ENCODE data around the gene SYNE2. TPM values are rescaled to one million over a fixed set of nuclear protein-coding genes. Genes with fewer than 3 reads are reported as not detected.

The SYNE2 gene
- total RNA-seq, 1 donor from 2014 or later: 5.7 TPM

DNA sequence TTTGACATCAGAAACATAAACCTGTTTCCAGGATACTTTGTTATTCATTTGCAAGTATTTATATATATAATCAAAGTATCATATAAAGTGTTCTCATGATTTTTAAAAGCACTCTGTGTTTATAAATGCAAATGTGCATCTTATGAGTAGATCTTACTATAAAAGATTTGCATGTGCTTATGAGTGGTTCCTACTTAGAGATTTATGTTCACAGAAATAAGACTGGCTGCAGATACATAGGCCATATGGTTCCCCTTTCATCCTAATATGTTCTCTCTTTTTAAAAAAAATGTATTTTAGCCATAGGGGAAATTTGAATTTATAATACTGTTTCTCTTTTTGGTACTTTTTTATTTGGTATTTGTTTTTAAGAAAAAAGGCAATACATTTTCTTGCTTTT, 267.2 kb downstream of the SYNE2 start:
- Histone ChIP-seq H4K20me1 (ENCODE audit: insufficient read depth, low read length) (no peaks in the 10 kb centered on the region), H2AFZ (ENCODE audit: low read depth, low read length) (no peak overlapping the region), H3K79me2 (ENCODE audit: insufficient read depth, low read length) (no peaks in the 10 kb centered on the region), H3K27ac (ENCODE audit: low read depth, low read length) (no peak overlapping the region), H3K4me3 (ENCODE audit: insufficient read depth, low read depth, low read length) (no peak overlapping the region), H3K4me2 (ENCODE audit: low read length) (no peak overlapping the region), H3K4me1 (ENCODE audit: insufficient read depth, low read length) (peaks cover 8% of the 10 kb centered on the region), H3K36me3 (ENCODE audit: insufficient read depth, low read length) (no peaks in the 10 kb centered on the region), H3K9me3 (ENCODE audit: insufficient read depth, low read depth, low read length) (no peaks in the 10 kb centered on the region), H3K9ac (ENCODE audit: low read length) (no peak overlapping the region), H3K27me3 (ENCODE audit: insufficient read depth, low read length) (no peaks in the 10 kb centered on the region)
- H3K9me3 Mint-ChIP-seq (ENCODE audit: unreplicated experiment): no peaks in the 10 kb centered on the region
- FAIRE-seq (no peak), DNase-seq (ENCODE audit: low read depth) (no peak)
- TF ChIP-seq, protein P1, sequence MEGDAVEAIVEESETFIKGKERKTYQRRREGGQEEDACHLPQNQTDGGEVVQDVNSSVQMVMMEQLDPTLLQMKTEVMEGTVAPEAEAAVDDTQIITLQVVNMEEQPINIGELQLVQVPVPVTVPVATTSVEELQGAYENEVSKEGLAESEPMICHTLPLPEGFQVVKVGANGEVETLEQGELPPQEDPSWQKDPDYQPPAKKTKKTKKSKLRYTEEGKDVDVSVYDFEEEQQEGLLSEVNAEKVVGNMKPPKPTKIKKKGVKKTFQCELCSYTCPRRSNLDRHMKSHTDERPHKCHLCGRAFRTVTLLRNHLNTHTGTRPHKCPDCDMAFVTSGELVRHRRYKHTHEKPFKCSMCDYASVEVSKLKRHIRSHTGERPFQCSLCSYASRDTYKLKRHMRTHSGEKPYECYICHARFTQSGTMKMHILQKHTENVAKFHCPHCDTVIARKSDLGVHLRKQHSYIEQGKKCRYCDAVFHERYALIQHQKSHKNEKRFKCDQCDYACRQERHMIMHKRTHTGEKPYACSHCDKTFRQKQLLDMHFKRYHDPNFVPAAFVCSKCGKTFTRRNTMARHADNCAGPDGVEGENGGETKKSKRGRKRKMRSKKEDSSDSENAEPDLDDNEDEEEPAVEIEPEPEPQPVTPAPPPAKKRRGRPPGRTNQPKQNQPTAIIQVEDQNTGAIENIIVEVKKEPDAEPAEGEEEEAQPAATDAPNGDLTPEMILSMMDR (IDR thresholded peaks at IDR 0.05; ENCODE audit: insufficient read depth, low read depth, low read length): no peak
- no peak for TF ChIP-seq EZH2 (IDR thresholded peaks at IDR 0.05; ENCODE audit: insufficient read depth, low read length)
- no peaks in the 10 kb centered on the region for H3K27me3 Mint-ChIP-seq (ENCODE audit: low read depth, unreplicated experiment)
- no peak overlapping the region for H3K27ac Mint-ChIP-seq (ENCODE audit: unreplicated experiment)
- H3K36me3 Mint-ChIP-seq (ENCODE audit: low read depth, unreplicated experiment): no peaks in the 10 kb centered on the region
- H3K4me3 Mint-ChIP-seq (ENCODE audit: unreplicated experiment): no peak overlapping the region
- H3K4me1 Mint-ChIP-seq (ENCODE audit: low read depth, unreplicated experiment): peaks cover 3% of the 10 kb centered on the region

DNA sequence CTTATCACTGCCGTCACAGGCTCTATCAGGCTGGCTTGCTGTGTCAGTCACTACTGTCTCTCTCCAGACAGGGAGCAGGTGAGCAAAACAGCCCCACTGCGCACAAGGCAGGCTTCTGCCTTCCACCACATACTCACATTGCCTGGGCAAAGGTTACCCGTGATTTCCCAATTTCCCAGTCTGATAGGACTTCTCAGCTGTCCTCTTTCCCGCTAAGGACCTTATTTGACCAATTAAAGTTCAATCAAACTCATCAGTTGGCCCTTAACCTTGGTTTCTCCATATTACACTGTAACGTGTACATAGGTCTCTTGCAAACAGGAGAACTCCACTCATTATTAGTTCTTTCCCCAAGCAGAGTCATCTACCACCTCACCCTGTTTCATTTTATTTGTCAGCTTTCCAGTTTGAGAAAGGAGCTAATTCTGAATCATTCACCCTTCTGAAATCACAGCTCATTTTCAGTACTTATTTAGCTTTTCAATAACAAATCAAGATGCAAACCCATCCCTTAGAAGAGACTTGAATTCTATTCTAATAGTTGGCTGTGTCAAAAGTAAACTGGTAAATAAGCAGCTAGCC, 270.5 kb downstream of the SYNE2 start:
- Histone ChIP-seq H3K27me3 (ENCODE audit: insufficient read depth, low read length) (no peaks in the 10 kb centered on the region), H4K20me1 (ENCODE audit: insufficient read depth, low read length) (no peaks in the 10 kb centered on the region), H3K79me2 (ENCODE audit: insufficient read depth, low read length) (no peaks in the 10 kb centered on the region), H3K27ac (ENCODE audit: low read depth, low read length) (no peak overlapping the region), H3K9ac (ENCODE audit: low read length) (no peak overlapping the region), H3K4me1 (ENCODE audit: insufficient read depth, low read length) (no peaks in the 10 kb centered on the region), H3K4me2 (ENCODE audit: low read length) (no peak overlapping the region), H3K36me3 (ENCODE audit: insufficient read depth, low read length) (no peaks in the 10 kb centered on the region), H2AFZ (ENCODE audit: low read depth, low read length) (no peak overlapping the region), H3K9me3 (ENCODE audit: insufficient read depth, low read depth, low read length) (no peaks in the 10 kb centered on the region), H3K4me3 (ENCODE audit: insufficient read depth, low read depth, low read length) (no peak overlapping the region)
- no peak for FAIRE-seq
- Mint-ChIP-seq H3K9me3 (ENCODE audit: unreplicated experiment) (peaks cover 3% of the 10 kb centered on the region), H3K4me3 (ENCODE audit: unreplicated experiment) (no peak overlapping the region), H3K36me3 (ENCODE audit: low read depth, unreplicated experiment) (no peaks in the 10 kb centered on the region), H3K27ac (ENCODE audit: unreplicated experiment) (no peak overlapping the region), H3K4me1 (ENCODE audit: low read depth, unreplicated experiment) (no peaks in the 10 kb centered on the region), H3K27me3 (ENCODE audit: low read depth, unreplicated experiment) (peaks cover 3% of the 10 kb centered on the region)
- DNase-seq (ENCODE audit: low read depth): no peak
- TF ChIP-seq EZH2 (IDR thresholded peaks at IDR 0.05; ENCODE audit: insufficient read depth, low read length): no peak
- TF ChIP-seq, protein P1 (IDR thresholded peaks at IDR 0.05; ENCODE audit: insufficient read depth, low read depth, low read length): no peak

DNA sequence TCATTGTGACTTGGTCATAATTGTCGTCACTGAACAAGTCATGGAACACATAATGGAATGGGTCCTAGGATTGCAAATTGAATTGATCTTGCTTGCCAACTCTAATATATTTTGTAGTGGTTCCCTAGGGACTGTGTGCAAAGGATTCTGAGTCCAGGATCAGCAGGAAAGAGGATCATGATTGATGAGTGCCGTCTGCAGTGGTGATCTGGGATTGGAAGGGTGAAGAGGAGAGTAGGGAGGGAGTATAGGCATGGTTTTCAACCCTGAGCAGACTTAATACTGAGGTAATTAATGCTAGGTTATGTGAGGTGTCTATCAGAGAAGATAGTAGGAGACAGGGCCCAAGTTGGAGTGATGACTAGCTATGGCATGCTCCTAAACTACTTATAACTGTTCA, 272.5 kb downstream of the SYNE2 start:
- no peak overlapping the region for H3K4me3 ChIP-seq (ENCODE audit: insufficient read depth, low read depth, low read length)
- FAIRE-seq: no peak
- H3K27ac ChIP-seq (ENCODE audit: low read depth, low read length): no peak overlapping the region
- no peak overlapping the region for H3K4me2 ChIP-seq (ENCODE audit: low read length)
- DNase-seq (ENCODE audit: low read depth): no peak
- H3K4me1 ChIP-seq (ENCODE audit: insufficient read depth, low read length): no peaks in the 10 kb centered on the region
- H3K79me2 ChIP-seq (ENCODE audit: insufficient read depth, low read length): no peaks in the 10 kb centered on the region
- no peaks in the 10 kb centered on the region for H4K20me1 ChIP-seq (ENCODE audit: insufficient read depth, low read length)
- Mint-ChIP-seq H3K4me1 (ENCODE audit: low read depth, unreplicated experiment) (no peaks in the 10 kb centered on the region), H3K27ac (ENCODE audit: unreplicated experiment) (no peak overlapping the region), H3K27me3 (ENCODE audit: low read depth, unreplicated experiment) (peaks cover 3% of the 10 kb centered on the region), H3K9me3 (ENCODE audit: unreplicated experiment) (peaks cover 3% of the 10 kb centered on the region), H3K4me3 (ENCODE audit: unreplicated experiment) (no peak overlapping the region), H3K36me3 (ENCODE audit: low read depth, unreplicated experiment) (no peaks in the 10 kb centered on the region)
- no peaks in the 10 kb centered on the region for H3K27me3 ChIP-seq (ENCODE audit: insufficient read depth, low read length)
- H3K36me3 ChIP-seq (ENCODE audit: insufficient read depth, low read length): no peaks in the 10 kb centered on the region
- no peaks in the 10 kb centered on the region for H3K9me3 ChIP-seq (ENCODE audit: insufficient read depth, low read depth, low read length)
- TF ChIP-seq EZH2 (IDR thresholded peaks at IDR 0.05; ENCODE audit: insufficient read depth, low read length): no peak
- TF ChIP-seq, protein P1 (IDR thresholded peaks at IDR 0.05; ENCODE audit: insufficient read depth, low read depth, low read length): no peak
- H3K9ac ChIP-seq (ENCODE audit: low read length): no peak overlapping the region
- H2AFZ ChIP-seq (ENCODE audit: low read depth, low read length): no peak overlapping the region

Data from astrocyte (in vitro differentiated cells and primary cell).